Measurements from ENCODE around the gene POLDIP2. TPM values are rescaled to one million over a fixed set of nuclear protein-coding genes. Genes with fewer than 3 reads are reported as not detected.

Gene POLDIP2
- total RNA-seq, 2 donors from 2014 or later, result 50.8 to 54.4 TPM

- H3K9me3 ChIP-seq, result no peaks in the 10 kb centered on the region
- 19% methylated on average over 13 of the region's 13 CpGs for WGBS, 2 donors
- H3K36me3 ChIP-seq (replicated peaks in 1 of 2; ENCODE audit: insufficient read depth in 1 of 2, low read depth in 2 of 2), result peaks cover 0 to 47% of the 10 kb centered on the region in 2 donors
- intact Hi-C loops (cut with DNase I), result no loop called here
- no peaks in the 10 kb centered on the region for H3K27me3 ChIP-seq
- peak overlapping the region; percentile 72 to 87 (median 79) for H3K27ac ChIP-seq
- ATAC-seq (peak; percentile 36), DNase-seq (peak; percentile 41 to 64 (median 52))
- no peak overlapping the region for H3K4me3 ChIP-seq
- peaks cover 50% of the 10 kb centered on the region for H3K4me1 ChIP-seq
- TF ChIP-seq CTCF (IDR thresholded peaks at IDR 0.05) (no peak), POLR2A (IDR thresholded peaks at IDR 0.05) (no peak)
Observed at GRCh38 chr17:28345419-28346198, 11.7 kb downstream of the POLDIP2 start.

- intact Hi-C loops (cut with DNase I), result no loop called here
- Histone ChIP-seq H3K27me3 (no peaks in the 10 kb centered on the region), H3K4me1 (peaks cover 50% of the 10 kb centered on the region), H3K27ac (peak overlapping the region in 3 of 4 donors; percentile 72 to 87 (median 81)), H3K36me3 (replicated peaks in 1 of 2; ENCODE audit: insufficient read depth in 1 of 2, low read depth in 2 of 2) (peaks cover 0 to 43% of the 10 kb centered on the region in 2 donors), H3K9me3 (no peaks in the 10 kb centered on the region), H3K4me3 (no peak overlapping the region)
- no peak for ATAC-seq
- 91 to 95% methylated on average over 17 to 19 of the region's 19 CpGs for WGBS, 2 donors
- TF ChIP-seq POLR2A (IDR thresholded peaks at IDR 0.05) (no peak), CTCF (IDR thresholded peaks at IDR 0.05) (no peak)
- DNase-seq, result no peak
Observed at GRCh38 chr17:28344435-28344901, 12.9 kb downstream of the POLDIP2 start.

- H3K27me3 ChIP-seq, result no peaks in the 10 kb centered on the region
- 84 to 85% methylated on average over 9 of the region's 9 CpGs for WGBS, 2 donors
- no peak for ATAC-seq
- intact Hi-C loops (cut with DNase I), result no loop called here
- no peak for DNase-seq
- peaks cover 0 to 41% of the 10 kb centered on the region in 2 donors for H3K36me3 ChIP-seq (replicated peaks in 1 of 2; ENCODE audit: insufficient read depth in 1 of 2, low read depth in 2 of 2)
- H3K27ac ChIP-seq, result peak overlapping the region in 2 of 4 donors; percentile 81 to 87
- H3K9me3 ChIP-seq, result no peaks in the 10 kb centered on the region
- H3K4me3 ChIP-seq, result no peak overlapping the region
- H3K4me1 ChIP-seq, result peaks cover 50% of the 10 kb centered on the region
- TF ChIP-seq POLR2A (IDR thresholded peaks at IDR 0.05), result no peak
- TF ChIP-seq CTCF (IDR thresholded peaks at IDR 0.05), result no peak
Observed at GRCh38 chr17:28344011-28344410, 13.3 kb downstream of the POLDIP2 start.

GRCh38 chr17:28343491-28343932 is 13.8 kb downstream of the POLDIP2 start:
- DNase-seq, result no peak
- Histone ChIP-seq H3K4me1 (peaks cover 47% of the 10 kb centered on the region), H3K27ac (peak overlapping the region in 2 of 4 donors; percentile 81 to 87), H3K27me3 (no peaks in the 10 kb centered on the region), H3K4me3 (no peak overlapping the region), H3K9me3 (no peaks in the 10 kb centered on the region), H3K36me3 (replicated peaks in 1 of 2; ENCODE audit: insufficient read depth in 1 of 2, low read depth in 2 of 2) (peaks cover 0 to 39% of the 10 kb centered on the region in 2 donors)
- ATAC-seq, result no peak
- 83 to 85% methylated on average over 9 to 10 of the region's 10 CpGs for WGBS, 2 donors
- intact Hi-C loops (cut with DNase I), result no loop called here
- TF ChIP-seq CTCF (IDR thresholded peaks at IDR 0.05), result no peak
- TF ChIP-seq POLR2A (IDR thresholded peaks at IDR 0.05), result no peak
